GM18867 (cell line): ENCODE data around the gene UNKL.

Experiments
- ATAC-seq: cut with Tn5 transposase; IDR thresholded peaks from one replicate; pipeline ENCODE4 v1.9.1; 2021; ENCODE audit warnings: mild to moderate bottlenecking, moderate library complexity; ENCODE audit not compliant: unreplicated experiment

Gene UNKL

DNA sequence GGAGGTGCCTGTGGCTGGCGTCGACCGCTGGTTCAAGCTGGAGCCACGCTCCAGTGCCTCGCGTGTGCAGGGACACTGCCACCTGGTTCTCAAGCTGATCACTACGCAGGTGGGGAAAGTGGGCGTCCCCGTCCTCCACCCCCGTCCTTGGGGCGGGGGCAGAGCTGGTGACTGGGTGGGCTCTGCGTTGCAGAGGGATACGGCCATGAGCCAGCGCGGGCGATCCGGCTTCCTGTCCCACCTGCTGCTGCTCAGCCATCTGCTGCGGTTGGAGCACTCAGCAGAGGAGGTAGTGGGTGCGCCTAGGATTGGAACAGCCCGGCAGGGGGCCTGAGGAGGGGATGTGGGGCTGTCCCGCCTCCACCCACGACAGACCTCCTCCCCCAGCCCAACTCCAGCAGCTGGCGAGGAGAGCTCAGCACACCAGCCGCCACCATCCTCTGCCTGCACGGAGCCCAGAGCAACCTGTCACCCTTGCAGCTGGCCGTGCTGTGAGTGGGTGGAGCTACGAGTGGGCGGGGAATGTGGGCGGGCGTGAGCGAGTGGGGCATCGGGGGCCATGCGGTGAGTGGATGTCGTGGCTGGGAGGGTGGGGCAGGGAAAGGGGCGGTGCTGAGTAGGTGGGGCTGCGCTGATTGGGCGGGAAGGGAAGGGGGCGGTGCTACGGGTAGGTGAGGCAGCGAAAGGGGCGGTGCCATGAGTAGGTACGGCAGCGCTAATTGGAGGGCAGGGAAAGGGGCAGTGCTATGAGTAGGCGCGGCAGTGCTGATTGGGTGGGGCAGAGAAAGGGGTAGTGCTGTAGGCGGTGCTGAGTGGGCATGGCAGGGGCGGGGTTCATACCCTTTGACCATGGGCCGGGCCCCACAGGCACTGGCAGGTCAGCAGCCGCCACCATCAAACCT is 71.7 kb downstream of the UNKL start:
- peak; percentile 82 for ATAC-seq

DNA sequence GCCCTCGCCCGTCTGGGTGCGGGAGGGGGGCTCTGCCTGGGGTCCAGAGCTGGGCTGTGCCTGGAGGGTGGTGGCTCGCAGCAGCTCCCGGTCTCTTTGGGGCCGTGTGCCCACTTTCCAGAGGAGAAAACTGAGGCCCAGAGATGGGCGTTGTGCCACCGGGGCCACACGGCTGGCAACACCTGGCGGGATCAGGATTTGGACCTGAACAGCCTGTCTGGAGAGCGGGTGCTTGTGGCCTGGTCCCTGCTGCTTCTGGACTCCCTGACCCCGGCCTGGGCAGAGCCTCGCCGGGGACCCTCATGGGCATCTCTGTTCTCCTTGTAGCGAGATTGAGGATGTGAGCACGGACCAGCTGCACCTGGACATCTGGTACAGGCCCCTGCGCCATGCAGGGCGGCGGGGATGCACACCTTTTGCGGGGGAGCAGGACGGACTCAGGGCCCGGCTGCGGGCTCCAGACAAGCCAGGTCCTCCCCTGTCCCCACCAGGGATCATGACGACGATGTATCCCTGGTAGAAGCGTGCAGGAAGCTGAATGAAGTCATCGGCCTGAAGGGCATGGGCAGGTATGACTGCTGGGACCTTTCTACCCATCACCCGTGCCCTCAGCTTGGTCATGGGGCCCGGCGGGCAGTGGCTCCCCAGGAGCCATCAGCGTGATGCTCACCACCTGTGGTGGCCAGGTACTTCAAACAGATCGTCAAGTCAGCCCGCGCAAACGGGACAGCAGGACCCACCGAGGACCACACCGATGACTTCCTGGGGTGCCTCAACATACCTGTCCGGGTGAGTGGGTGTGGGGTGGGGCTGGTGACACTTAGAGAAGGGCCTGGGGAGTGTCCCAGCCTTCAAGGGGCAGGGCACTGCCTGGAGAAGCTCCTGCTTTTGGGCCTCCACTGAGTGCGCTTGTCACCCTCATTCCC is 72.7 kb downstream of the UNKL start:
- no peak for ATAC-seq

DNA sequence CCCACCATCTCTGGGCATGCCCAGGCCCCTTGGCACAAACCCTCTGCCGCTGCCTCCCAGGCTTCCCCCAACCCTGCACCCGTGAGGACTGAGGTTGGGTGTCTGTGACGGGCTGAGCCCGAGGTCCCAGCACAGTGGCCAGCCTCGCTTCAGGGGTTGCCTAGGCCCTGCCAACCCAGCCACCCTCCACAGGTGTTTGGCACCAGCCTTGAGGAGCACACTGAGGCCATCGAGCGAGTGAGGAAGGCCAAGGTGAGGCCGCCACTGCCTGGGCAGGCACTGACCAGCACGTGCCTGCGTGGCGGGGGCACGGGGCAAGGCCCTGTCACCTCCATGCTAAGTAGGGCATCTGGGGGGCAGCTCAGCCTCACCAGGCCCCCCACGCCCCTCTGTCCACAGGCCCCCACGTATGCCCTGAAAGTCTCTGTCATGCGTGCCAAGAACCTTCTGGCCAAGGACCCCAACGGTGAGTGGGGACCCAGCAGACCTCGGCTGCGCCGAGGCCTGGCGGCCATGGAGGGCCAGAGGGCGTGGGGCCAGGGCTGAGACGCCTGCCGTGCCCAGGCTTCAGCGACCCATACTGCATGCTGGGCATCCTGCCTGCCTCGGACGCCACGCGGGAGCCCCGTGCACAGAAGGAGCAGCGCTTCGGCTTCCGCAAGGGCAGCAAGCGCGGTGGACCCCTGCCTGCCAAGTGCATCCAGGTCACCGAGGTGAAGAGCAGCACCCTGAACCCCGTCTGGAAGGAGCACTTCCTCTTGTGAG is 73.6 kb downstream of the UNKL start:
- ATAC-seq, result no peak

DNA sequence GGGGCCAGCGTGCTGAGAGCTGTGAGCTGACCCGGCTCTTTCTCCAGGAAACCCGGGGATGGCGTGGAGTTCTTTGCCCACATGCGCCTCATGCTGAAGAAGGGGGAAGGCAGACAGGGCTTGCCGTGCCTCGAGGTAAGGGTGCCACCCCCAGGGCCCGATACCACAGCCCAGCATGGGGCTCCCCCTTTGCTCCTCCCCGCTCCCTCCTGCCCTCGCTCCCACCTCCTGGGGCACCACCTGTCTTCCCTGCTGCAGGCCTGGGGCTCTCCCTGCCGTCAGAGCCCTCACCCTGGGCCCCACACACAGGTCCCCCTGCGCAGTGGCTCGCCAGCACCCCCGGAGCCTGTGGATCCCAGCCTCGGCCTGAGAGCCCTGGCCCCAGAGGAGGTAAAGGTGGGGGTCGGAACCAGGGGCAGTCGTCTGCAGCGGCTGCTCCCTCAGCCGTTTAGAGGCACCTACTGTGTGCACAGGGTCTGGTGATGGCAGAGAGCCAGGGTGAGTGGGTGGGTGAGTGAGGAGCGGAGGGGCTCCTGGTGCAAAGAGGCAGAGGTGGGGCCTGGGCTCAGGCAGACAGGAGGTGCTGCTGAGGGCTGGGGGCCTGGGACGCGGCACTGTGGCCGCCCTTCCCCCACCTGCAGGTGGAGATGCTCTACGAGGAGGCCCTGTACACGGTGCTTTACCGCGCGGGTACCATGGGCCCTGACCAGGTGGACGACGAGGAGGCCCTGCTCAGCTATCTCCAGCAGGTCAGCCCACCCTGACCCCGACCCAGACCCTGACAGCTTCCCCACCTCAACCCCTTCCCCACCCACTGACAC is 75.4 kb downstream of the UNKL start:
- ATAC-seq, result no peak

DNA sequence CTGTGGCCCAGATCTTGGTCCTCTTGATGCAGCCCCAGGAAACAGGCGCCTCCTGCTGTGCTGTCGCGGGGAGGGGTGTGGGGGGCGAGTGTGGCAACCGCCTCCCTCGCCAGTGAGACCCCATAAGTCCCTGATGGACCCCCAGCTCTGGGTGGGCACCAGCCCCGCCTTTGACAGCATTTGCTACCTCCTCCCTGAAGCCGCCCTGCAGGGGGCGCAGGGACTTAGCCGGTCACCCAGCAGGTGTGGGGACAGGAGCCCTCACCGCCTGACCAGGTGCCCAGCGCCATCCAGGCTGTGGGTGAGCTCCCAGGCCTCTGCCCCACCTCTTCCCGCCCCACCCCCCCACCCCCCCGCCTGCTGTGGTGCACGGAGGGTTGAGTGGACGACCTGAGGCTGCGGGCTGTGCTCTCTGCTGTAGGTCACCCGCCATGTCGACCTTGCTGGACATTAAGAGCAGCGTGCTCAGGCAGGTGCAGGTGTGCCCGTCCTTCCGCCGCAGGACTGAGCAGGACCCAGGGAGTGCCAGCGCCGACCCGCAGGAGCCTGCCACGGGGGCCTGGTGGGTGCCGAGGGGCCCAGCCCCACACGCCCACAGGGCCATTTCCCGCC is 76.3 kb downstream of the UNKL start:
- ATAC-seq, result no peak

DNA sequence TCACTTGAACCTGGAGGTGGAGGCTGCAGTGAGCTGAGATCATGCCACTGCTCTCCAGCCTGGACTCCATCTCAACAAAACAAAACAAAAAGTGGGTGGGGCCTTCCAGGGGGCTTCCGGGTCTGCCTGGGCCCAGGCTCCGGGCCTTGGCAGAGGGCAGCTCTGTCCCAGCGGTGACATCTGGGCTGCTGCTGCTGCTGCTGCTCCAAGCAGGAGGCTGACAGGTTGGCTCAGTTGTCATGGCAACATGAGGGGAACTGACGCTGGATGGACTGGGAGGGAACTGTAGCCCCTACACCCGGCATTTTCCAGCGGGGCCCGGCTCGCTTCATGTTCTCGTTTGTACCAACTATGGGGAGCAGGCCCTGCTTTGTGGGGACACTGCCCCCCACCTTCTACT is 77.0 kb downstream of the UNKL start:
- no peak for ATAC-seq

DNA sequence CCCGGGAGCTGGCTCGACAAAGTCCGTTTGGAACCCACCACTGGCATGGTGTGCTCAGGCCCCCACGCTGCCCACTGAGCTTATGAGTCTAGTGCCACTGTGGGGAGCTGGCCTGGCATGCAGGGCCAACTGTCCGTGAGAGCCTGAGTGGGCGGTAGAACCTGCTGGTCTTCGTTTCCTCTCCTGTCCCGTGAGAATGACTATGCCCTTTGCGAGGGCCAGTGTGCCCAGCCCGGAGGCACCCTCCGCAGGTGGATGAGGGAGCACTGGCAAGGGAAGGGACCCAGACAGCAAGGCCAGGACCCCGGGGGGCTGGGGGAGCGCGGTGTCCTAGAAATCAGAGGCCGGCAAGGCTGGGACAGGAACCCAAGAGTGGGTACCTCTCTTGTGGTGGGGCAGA is 77.9 kb downstream of the UNKL start:
- ATAC-seq, result no peak

DNA sequence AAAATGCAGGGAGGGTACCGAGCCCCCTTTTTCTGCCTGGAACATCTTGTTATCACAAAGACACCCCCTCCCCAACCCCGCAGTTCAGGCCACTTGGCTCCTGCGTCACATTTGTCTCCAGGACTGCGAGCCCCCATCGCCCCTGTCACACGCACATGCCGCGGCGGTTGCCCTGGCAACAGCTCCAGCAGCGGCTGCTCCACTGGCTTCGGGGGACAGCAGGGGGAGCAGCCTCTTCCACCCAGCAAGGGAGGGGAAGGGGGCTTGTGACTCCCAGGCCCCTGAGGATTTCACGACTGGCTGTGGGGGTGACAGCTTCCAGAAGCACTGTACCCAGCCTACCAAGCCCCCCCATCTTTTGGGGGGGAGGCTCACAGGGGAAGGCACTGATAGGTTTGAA is 78.5 kb downstream of the UNKL start:
- no peak for ATAC-seq

DNA sequence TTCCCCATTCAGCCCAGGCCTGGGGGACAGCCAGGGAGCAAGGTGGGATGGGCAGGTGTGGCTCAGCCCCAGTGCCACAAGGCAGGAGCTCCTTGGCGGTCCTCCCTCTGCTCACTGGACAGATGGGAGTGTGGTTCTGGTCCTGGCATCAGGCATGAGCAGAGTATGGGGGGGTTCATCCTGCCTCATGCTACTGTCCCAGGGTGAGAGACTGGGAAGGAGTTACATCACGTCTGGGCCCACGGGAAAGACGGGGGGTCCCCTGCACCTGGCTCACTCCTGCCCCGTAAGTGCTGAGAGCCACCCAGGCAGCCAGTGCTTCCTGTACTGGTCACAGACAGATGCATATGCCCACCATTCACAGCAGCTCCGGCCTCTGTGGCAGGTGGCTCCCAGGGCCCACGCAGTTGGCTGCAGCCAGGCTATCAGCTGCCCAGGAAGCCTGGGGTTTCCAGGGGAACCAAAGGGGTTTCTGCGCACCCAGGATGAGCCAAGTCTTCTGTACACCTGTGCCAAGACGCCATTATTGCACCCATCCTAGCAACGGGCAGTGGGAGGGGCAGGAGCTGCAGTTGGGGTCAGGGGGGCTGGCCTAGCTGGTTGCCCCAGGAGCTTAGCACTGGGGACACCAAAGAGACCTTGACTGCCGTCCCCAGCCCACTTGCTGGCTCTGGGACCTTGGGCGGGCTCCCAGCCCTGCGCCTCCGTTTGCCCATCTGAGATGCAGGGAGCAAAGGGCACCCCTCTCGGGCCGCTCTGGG is 79.1 kb downstream of the UNKL start:
- no peak for ATAC-seq

DNA sequence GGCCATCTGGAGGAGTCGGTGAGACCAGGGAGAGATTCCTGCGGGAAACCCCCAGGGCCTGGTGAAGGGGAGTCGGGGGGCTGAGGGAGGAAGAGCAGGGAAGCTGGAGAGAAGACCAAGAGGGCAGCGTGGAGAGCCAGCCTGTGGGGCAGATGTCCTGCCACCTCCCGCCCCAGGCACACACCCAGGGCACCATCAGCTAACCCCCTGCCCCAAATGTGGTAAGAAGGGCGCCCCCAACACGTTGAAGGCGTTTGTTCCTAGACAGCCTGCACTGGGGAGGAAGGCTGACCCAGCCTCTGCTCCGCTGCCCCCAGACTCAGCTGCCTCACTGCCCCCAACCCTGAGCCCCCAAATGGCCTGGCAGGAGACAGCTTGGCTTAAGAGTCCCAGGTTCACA is 79.8 kb downstream of the UNKL start:
- ATAC-seq, result no peak

DNA sequence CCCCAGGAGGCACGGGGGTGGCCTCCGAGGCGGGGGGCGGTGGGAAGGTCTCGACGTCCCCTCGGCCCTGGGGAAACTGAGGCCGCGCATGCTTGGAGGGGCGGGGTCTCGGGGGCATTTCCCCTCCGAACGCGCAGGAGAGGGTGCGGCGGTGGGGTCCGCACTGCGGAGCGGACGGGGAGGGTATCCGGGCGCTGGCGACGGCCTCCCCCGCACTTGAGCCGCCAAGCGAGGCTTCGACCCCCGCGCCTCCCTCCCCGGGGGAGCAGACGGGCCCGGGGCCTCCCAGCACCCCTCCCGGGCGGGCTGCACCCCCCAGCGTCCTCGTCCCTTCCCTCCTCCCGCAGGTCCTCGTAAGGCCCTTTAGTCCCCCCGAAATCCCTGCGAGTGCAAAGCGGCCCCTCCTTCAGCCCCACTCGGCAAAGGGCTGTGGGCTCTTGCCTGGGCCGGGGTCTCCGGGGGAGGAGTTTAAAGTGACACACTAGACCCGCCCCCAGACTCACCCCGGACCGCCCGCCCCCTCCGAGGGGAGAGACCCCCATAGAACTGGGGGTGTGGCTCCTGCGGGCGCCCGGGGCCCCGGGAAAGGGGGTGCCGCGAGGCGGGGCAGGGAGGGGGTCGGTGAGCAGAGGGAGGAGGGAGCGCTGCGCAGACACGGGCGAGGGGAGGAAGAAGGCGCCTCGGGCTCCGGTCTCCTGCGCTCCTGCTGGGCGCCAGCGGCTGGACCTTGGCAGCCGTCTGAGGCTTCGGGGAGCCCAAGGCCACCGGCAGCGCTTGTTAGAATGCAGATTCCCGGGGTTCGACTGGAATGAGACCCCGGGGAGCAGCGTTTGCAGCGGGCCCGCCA is 80.4 kb downstream of the UNKL start:
- no peak for ATAC-seq

DNA sequence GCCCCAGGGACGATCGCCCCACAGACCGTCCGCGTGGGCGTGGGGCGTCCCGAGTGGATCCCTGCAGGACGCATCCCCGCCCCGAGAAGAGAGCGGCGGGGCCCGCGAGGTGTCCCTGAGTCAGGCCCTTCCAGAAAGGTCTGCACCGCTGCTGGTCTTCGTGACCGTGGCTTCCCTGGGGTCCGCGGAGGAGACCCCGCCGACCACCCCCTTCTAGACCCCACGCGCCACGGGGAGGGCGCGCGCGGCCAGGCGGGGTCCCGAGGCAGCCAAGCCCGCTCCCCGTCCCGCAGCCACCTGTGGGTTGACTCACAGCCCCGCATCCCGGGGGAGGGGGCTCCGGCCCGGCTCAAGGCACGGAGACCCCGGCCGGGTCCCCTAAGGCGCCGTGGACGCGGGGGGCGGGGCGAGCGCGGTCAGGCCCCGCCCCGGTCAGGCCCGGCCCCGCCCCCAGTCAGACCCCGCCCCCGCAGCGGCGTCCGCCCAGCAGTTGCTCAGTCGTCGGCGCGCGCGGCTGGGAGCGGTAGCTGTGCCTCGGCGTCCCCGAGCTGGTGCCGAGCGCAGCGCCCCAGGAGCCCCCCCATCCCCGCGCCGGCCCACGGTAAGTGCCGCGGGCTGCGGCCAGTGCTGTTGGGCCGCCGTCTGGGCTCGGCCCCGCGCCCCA is 81.2 kb downstream of the UNKL start, which contains the start of gene BAIAP3:
TSS of gene BAIAP3 (plus strand) at position 497 of the 664 bp plus-strand sequence. CDS start 4,905 bp downstream, outside the sequence.
- ATAC-seq, result no peak

DNA sequence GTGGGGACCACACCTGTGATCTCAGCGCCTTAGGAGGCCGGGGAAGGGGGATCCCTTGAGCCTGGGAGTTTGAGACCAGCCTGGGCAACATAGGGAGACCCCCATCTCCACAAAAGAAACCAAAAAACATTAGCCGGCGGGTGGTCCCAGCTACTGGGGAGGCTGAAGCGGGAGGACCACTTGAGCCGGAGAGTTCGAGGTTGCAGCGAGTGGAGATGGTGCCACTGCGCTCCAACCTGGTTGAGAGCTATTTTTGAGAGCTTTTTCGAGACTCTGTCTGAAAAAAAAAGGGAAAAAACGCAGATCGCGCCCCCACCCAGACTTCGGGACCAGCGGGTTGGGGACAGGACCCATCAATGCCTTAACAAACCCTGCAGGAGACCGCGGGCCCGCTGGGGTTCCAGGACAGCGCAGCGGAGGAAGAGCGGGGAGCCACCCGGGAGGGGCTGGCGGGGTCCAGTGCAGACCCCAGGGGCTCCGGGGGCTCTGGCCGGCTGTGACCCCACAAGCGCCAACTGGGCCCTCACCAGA is 81.8 kb downstream of the UNKL start:
- no peak for ATAC-seq

DNA sequence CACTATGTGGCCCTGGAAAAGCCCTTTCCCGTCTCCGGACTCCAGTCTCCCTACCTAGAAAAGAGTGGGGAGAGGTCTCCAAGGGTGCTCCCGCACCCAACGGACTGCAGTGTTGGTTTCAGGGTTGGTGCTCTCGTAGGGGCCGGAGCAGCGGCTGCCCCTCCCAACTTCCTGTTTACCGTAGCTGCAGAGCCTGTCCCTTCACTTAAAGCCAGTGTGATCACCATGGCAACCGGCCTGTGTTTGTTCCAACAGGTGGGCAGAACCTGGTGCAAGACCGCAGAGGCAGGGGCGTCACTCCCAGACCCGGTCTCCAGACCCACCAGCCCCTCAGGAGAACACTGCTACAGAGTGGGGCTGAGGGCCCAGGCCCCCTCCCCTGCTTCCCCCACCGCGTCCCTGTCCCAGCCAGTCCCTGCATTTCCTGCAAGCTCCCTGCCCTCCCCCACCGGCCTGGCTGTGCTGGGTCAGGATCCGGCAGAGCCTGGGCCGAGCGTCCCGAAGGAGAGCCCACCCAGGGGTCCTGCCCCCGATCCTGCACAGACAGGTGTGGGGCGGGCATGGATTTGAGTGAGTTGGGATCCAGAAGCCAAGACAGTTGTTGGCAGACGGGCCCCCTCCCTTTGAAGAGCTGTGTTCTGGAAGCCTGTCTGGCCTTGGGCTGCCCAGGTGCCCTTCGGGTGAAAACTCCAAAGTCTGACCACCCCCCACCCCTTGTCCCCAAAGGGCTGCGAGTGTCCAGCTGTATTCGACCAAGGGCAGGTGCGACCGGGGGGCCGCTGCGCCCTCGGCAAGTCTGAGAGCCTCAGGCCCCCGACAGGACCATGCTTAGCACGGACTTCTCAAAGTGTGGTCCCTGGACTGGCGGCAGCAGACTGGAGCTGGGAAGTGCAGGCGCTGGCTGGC is 82.5 kb downstream of the UNKL start:
- ATAC-seq, result peak; percentile 46

DNA sequence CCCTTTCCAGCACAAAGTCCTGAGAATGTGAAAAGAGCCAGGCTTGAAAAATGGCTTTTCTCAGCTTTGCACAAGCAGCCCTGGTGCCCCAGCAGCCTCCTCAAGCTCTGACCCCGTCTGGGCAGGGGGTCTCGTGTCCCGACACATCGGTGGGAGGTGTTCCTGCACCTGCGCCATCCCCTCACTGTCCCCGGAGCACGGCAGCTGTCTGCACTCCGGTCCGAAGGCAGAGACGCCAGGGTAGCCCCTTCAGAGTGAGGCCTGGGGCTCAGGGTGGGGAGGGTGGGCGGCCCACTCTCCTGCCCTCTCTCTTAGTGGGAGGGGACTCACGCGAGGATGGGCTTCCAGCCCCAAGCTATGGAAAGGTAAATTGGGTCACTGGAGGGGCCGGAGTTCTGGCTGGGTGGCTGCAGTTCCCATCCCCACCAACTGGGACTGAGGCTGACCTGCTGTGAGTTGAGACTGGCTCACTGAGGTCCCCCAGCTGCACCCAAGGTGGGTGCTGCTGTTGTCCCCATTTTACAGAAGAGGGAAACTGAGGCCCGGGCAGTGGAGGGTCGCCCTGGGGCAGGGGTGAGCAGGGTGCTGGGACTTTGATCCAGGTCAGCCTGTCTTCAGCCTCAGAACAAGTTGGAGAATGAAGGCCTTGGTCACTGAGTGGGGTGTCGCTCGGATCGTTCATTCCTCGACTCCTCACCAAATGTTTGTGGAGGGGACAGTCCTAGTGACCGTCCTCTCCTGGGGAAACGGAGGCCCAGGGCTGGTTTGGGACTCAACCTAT is 83.4 kb downstream of the UNKL start:
- no peak for ATAC-seq
